A549 (cell line): ENCODE results near the gene DYRK1A. TPM values are rescaled to one million over a fixed set of nuclear protein-coding genes. Genes with fewer than 3 reads are reported as not detected.

Source experiments
- ATAC-seq, 2 experiments: fragments of 200-7000 bp in 1 of 2; fragments of >200 bp in 1 of 2; cut with Nextera tagmentation in 1 of 2; cut with Tn5 transposase in 1 of 2; 3 replicates each; pipeline versions ENCODE4 v1.8.0 to v1.9.1; 2018 to 2020; ENCODE audit warnings: mild to moderate bottlenecking in 1 of 2, moderate library complexity in 1 of 2
- CTCF ChIA-PET: fragments of 300-600 bp; sonication (Branson Sonifier 250); formaldehyde crosslinking; extraction: SDS; loops from one replicate; lab custom pipeline; 2021; ENCODE audit warnings: antibody characterized with exemption, inconsistent platforms; lab: Yijun Ruan, JAX
- POLR2A ChIA-PET: fragments of 350-600 bp; formaldehyde crosslinking; extraction: SDS; loops from one replicate; lab custom pipeline; 2021; ENCODE audit warnings: antibody characterized with exemption, inconsistent platforms; lab: Yijun Ruan, JAX
- DNase-seq, 2 experiments: peaks; one replicate each; pipeline versions ENCODE4 v3.0.0 to v3.0.0-alpha.2; 2011 to 2016; ENCODE audit warnings: low read depth in 1 of 2, low spot score in 1 of 2
- FAIRE-seq: peaks from 2 replicates; lab custom pipeline; 2011; peaks lifted over from hg19 to GRCh38; lab: Jason Lieb, UNC
- H3K27ac ChIP-seq, 2 experiments: fragments of >200 bp; sonication (Bioruptor Twin); formaldehyde crosslinking; 3 replicates each; pipeline ENCODE4 v1.5.1; 2016 to 2017
- H3K4me1 ChIP-seq: fragments of >200 bp; sonication (Bioruptor Twin); formaldehyde crosslinking; 3 replicates; pipeline ENCODE4 v1.6.1; 2016
- H3K4me2 ChIP-seq: fragments of >200 bp; sonication (Bioruptor Twin); formaldehyde crosslinking; 3 replicates; pipeline ENCODE4 v1.6.1; 2016
- H3K4me3 ChIP-seq: fragments of >200 bp; sonication (Bioruptor Twin); formaldehyde crosslinking; 3 replicates; pipeline ENCODE4 v1.5.1; 2016
- H3K9me3 ChIP-seq: fragments of >200 bp; sonication (Bioruptor Twin); formaldehyde crosslinking; 3 replicates; pipeline ENCODE4 v1.6.1; 2016
- CTCF ChIP-seq: fragments of >200 bp; sonication (Bioruptor Twin); formaldehyde crosslinking; IDR thresholded peaks from 3 replicates; pipeline ENCODE4 v1.5.1; 2016
- FOSB ChIP-seq: fragments of 250-450 bp; sonication (Bioruptor Pico); IDR thresholded peaks from 2 replicates; pipeline ENCODE4 v1.5.0; 2020; ENCODE audit warnings: mild to moderate bottlenecking, moderate library complexity
- FOSL2 ChIP-seq, 2 experiments: fragments of 450-650 bp in 1 of 2; fragments of >200 bp in 1 of 2; sonication (Bioruptor Twin) in 1 of 2; formaldehyde crosslinking; IDR thresholded peaks; 2 replicates each; pipeline versions ENCODE4 v1.5.0 to v1.6.1; 2016 to 2020; ENCODE audit warnings: mild to moderate bottlenecking in 1 of 2, moderate library complexity in 1 of 2
- HES2 ChIP-seq: fragments of >200 bp; sonication (Bioruptor Twin); formaldehyde crosslinking; IDR thresholded peaks from 2 replicates; pipeline ENCODE4 v1.6.1; 2016
- KDM1A ChIP-seq: fragments of 200-600 bp; sonication (generic); IDR thresholded peaks from 2 replicates; pipeline ENCODE4 v1.6.1; 2016; ENCODE audit warnings: low read depth, mild to moderate bottlenecking
- NFE2L2 ChIP-seq: fragments of 150-350 bp; conservative IDR thresholded peaks from 2 replicates; pipeline ENCODE4 v1.6.1; 2014; ENCODE audit warnings: low read length
- PBX3 ChIP-seq: IDR thresholded peaks from 2 replicates; pipeline ENCODE4 v1.6.1; 2012
- PHF8 ChIP-seq: fragments of 200-600 bp; sonication (generic); IDR thresholded peaks from 2 replicates; pipeline ENCODE4 v1.6.1; 2016; ENCODE audit warnings: low read depth, mild to moderate bottlenecking, antibody characterized with exemption, moderate library complexity, borderline replicate concordance
- RAD21 ChIP-seq, 2 experiments: fragments of >200 bp in 1 of 2; sonication (Bioruptor Twin) in 1 of 2; formaldehyde crosslinking in 1 of 2; IDR thresholded peaks in 1 of 2; conservative IDR thresholded peaks in 1 of 2; 2 replicates in 1 of 2; 3 replicates in 1 of 2; pipeline ENCODE4 v1.6.1; 2012 to 2018; ENCODE audit warnings: inconsistent platforms in 1 of 2
- RNF2 ChIP-seq: fragments of 200-600 bp; sonication (generic); IDR thresholded peaks from 2 replicates; pipeline ENCODE4 v1.6.1; 2016; ENCODE audit warnings: low read depth, mild to moderate bottlenecking, antibody characterized with exemption, moderate library complexity, borderline replicate concordance
- TFCP2L1 ChIP-seq: fragments of 250-450 bp; sonication (Bioruptor Pico); IDR thresholded peaks from 2 replicates; pipeline ENCODE4 v1.5.0; 2021; ENCODE audit warnings: mild to moderate bottlenecking
- TP53 ChIP-seq: fragments of 250-450 bp; sonication (Bioruptor Pico); IDR thresholded peaks from 2 replicates; pipeline ENCODE4 v1.5.0; 2021; ENCODE audit warnings: mild to moderate bottlenecking, moderate library complexity
- WGBS: methylation state at CpG from one replicate; pipeline ENCODE4 v1.1.6; 2017; ENCODE audit errors: missing lambda C conversion rate; 5-methylcytosine and 5-hydroxymethylcytosine counted together
- polyA plus RNA-seq, 4 experiments: library from polyadenylated mRNA; depleted of rRNA in 3 of 4; stranded (reverse); fragments of >200 nt; fragmentation: RNase III in 1 of 4; extraction: RNeasy Plus Mini Kit Qiagen cat#74134 plus additional on column Dnase treatment in 1 of 4; gene quantifications; 2 replicates in 3 of 4; 3 replicates in 1 of 4; pipeline ENCODE4 v1.2.3, GENCODE V29; 2011 to 2017

DYRK1A gene
- polyA plus RNA-seq, 2 of the 4 experiments (the other 2 are of a cell fraction): 12.7 to 29.4 TPM

- ChIA-PET CTCF (no interaction called here), POLR2A (no interaction called here)
- FAIRE-seq (no peak), DNase-seq (no peak), ATAC-seq (peak; percentile 35 to 57; a peak in 3 of 6 replicates)
- H3K4me2 ChIP-seq: peak overlapping the region; percentile 49
- no peaks in the 10 kb centered on the region for H3K9me3 ChIP-seq
- TF ChIP-seq RAD21 (conservative IDR thresholded peaks at IDR 0.05 in 1 of 2, IDR thresholded peaks at IDR 0.05 in 1 of 2) (no peak), FOSL2 (IDR thresholded peaks at IDR 0.05) (no peak), FOSL2 (CRISPR knock-in tag; IDR thresholded peaks at IDR 0.05) (peak; percentile 17; the same call in 1 of the 2 replicates)
- TF ChIP-seq, all 56 proteins: peak for 1
- WGBS: 68% methylated on average over 4 of the region's 4 CpGs
- Histone ChIP-seq H3K4me1 (peaks cover 74% of the 10 kb centered on the region), H3K4me3 (no peak overlapping the region), H3K27ac (0 out of 6 replicates have a peak overlapping the region, but pooled peaks of 1 of the 2 experiments have one; percentile 32)
Measured at GRCh38 chr21:37450445-37450941, 83.9 kb downstream of the DYRK1A start.

- ATAC-seq (no peak; a peak in 2 of 6 replicates), FAIRE-seq (no peak), DNase-seq (no peak)
- WGBS: 87% methylated on average over 16 of the region's 16 CpGs
- ChIA-PET CTCF (interaction anchor here (0.6 to 1.8 kb wide), 2 partner anchors 12 to 866 kb away, joined by 3 to 5 read pairs; no protein-coding TSS in a partner anchor), POLR2A (no interaction called here)
- Histone ChIP-seq H3K4me1 (peaks cover 73% of the 10 kb centered on the region), H3K4me3 (no peak overlapping the region), H3K9me3 (no peaks in the 10 kb centered on the region), H3K27ac (no peak overlapping the region), H3K4me2 (no peak overlapping the region; the same call in 2 of the 3 replicates)
- no peak for TF ChIP-seq KDM1A
Measured at GRCh38 chr21:37451446-37451845, 84.9 kb downstream of the DYRK1A start.

GRCh38 chr21:37452227-37452626 lies 85.7 kb downstream of the DYRK1A start:
- CTCF ChIA-PET: interaction anchor here (0.7 to 1.8 kb wide), 2 partner anchors 8 to 11 kb away, joined by 3 to 5 read pairs; no protein-coding TSS in a partner anchor
- no peak for DNase-seq
- H3K4me3 ChIP-seq: no peak overlapping the region
- peak; percentile 51 to 60; a peak in 4 of 6 replicates for ATAC-seq
- TF ChIP-seq NFE2L2 (no peak), TP53 (CRISPR knock-in tag) (no peak)
- TF ChIP-seq, all 56 proteins: peak for 0
- 56% methylated on average over 4 of the region's 4 CpGs for WGBS
- no peak for FAIRE-seq
- H3K9me3 ChIP-seq: no peaks in the 10 kb centered on the region
- peak overlapping the region; percentile 29; the same call in 2 of the 3 replicates for H3K4me2 ChIP-seq
- peak overlapping the region in 1 of 2 experiments; percentile 34; a peak in 1 of 6 replicates for H3K27ac ChIP-seq
- POLR2A ChIA-PET: interaction anchor here (2.1 kb wide), 1 partner anchor 86 kb away, joined by 4 read pairs; no protein-coding TSS in a partner anchor
- H3K4me1 ChIP-seq: peaks cover 74% of the 10 kb centered on the region

- no peak for ATAC-seq
- H3K27ac ChIP-seq: no peak overlapping the region
- no peak for TF ChIP-seq PBX3
- TF ChIP-seq HES2: no peak
- no peak for TF ChIP-seq PHF8
- TF ChIP-seq TFCP2L1 (CRISPR knock-in tag): no peak
- no peak for TF ChIP-seq FOSL2 (IDR thresholded peaks at IDR 0.05)
- TF ChIP-seq FOSL2 (CRISPR knock-in tag; IDR thresholded peaks at IDR 0.05): no peak
- no peak for TF ChIP-seq FOSB (CRISPR knock-in tag)
- no peak for TF ChIP-seq CTCF
- TF ChIP-seq RNF2: no peak
- TF ChIP-seq, all 56 proteins: peak for 0
- WGBS: 89% methylated on average over 4 of the region's 4 CpGs
- no peak overlapping the region for H3K4me2 ChIP-seq
- POLR2A ChIA-PET: interaction anchor here (2.1 kb wide), 1 partner anchor 88 kb away, joined by 4 read pairs; no protein-coding TSS in a partner anchor
- H3K9me3 ChIP-seq: no peaks in the 10 kb centered on the region
- CTCF ChIA-PET: interaction anchor here (1.3 kb wide), 1 partner anchor 10 kb away, joined by 3 read pairs; no protein-coding TSS in a partner anchor
- FAIRE-seq (no peak), DNase-seq (no peak)
- no peak overlapping the region for H3K4me3 ChIP-seq
- peaks cover 79% of the 10 kb centered on the region for H3K4me1 ChIP-seq
Measured at GRCh38 chr21:37453350-37453749, 86.8 kb downstream of the DYRK1A start.
